ENCODE measurements around the gene LAMA3. TPM values are rescaled to one million over a fixed set of nuclear protein-coding genes. Genes with fewer than 3 reads are reported as not detected.
A peak's percentile ranks its signal among the peaks of the same experiment; 100 is the strongest.

Gene LAMA3
- total and polyA plus RNA-seq, 4 donors: 0.26 to 3.9 (median 0.37) TPM

- no peak for DNase-seq (ENCODE audit: low spot score)
- TF ChIP-seq MAX (IDR thresholded peaks at IDR 0.05) (no peak), RXRA (IDR thresholded peaks at IDR 0.05) (no peak), NR2F2 (IDR thresholded peaks at IDR 0.05) (no peak), YY1 (IDR thresholded peaks at IDR 0.05) (no peak), RAD21 (IDR thresholded peaks at IDR 0.05) (no peak), FOXA2 (IDR thresholded peaks at IDR 0.05) (no peak), HNF4A (conservative IDR thresholded peaks at IDR 0.05) (no peak), FOXA1 (IDR thresholded peaks at IDR 0.05) (no peak), GABPA (IDR thresholded peaks at IDR 0.05 in 1 of 2, conservative IDR thresholded peaks at IDR 0.05 in 1 of 2) (no peak), REST (IDR thresholded peaks at IDR 0.05) (no peak), SP1 (IDR thresholded peaks at IDR 0.05) (no peak)
Measured at GRCh38 chr18:23884681-23885375, 195.6 kb downstream of the LAMA3 start.

GRCh38 chr18:23885750-23886149 is 196.5 kb downstream of the LAMA3 start:
- H3K9ac ChIP-seq (ENCODE audit: low read depth in 1 of 2, low read length in 2 of 2): no peak overlapping the region
- no peak overlapping the region for H3K27ac ChIP-seq (ENCODE audit: low read depth in 1 of 2, low read length in 2 of 2)
- no peaks in the 10 kb centered on the region for H3K27me3 ChIP-seq (ENCODE audit: control insufficient read depth in 4 of 4, insufficient read depth in 4 of 4, low read length in 3 of 4)
- no peaks in the 10 kb centered on the region for H3K36me3 ChIP-seq (ENCODE audit: control insufficient read depth in 4 of 4, insufficient read depth in 3 of 4, low read depth in 1 of 4, low read length in 3 of 4)
- 69% methylated on average over 2 of the region's 2 CpGs for WGBS
- H3K4me3 ChIP-seq (ENCODE audit: low read depth in 1 of 3, low read length in 3 of 3): no peak overlapping the region
- no peak for DNase-seq (ENCODE audit: low spot score)
- peaks cover 0 to 10% (median 6%) of the 10 kb centered on the region in 4 donors for H3K4me1 ChIP-seq (ENCODE audit: control insufficient read depth in 4 of 4, insufficient read depth in 4 of 4, low read length in 3 of 4)
- TF ChIP-seq YY1 (IDR thresholded peaks at IDR 0.05) (no peak), JUND (IDR thresholded peaks at IDR 0.05) (peak in 1 of 2 donors; percentile 24)
- no peaks in the 10 kb centered on the region for H3K9me3 ChIP-seq (ENCODE audit: control insufficient read depth in 4 of 4, low read length in 3 of 4)

More at GRCh38 chr18:23884681-23885375, 195.6 kb downstream of the LAMA3 start:
- no peaks in the 10 kb centered on the region for H3K9me3 ChIP-seq (ENCODE audit: control insufficient read depth in 4 of 4, low read length in 3 of 4)
- H3K36me3 ChIP-seq (ENCODE audit: control insufficient read depth in 4 of 4, insufficient read depth in 3 of 4, low read depth in 1 of 4, low read length in 3 of 4): no peaks in the 10 kb centered on the region
- no peak overlapping the region for H3K9ac ChIP-seq (ENCODE audit: low read depth in 1 of 2, low read length in 2 of 2)
- 77% methylated on average over 13 of the region's 13 CpGs for WGBS
- peaks cover 0 to 10% (median 6%) of the 10 kb centered on the region in 4 donors for H3K4me1 ChIP-seq (ENCODE audit: control insufficient read depth in 4 of 4, insufficient read depth in 4 of 4, low read length in 3 of 4)
- no peaks in the 10 kb centered on the region for H3K27me3 ChIP-seq (ENCODE audit: control insufficient read depth in 4 of 4, insufficient read depth in 4 of 4, low read length in 3 of 4)
- H3K4me3 ChIP-seq (ENCODE audit: low read depth in 1 of 3, low read length in 3 of 3): no peak overlapping the region
- H3K27ac ChIP-seq (ENCODE audit: low read depth in 1 of 2, low read length in 2 of 2): no peak overlapping the region

GRCh38 chr18:23887035-23887434 is 197.8 kb downstream of the LAMA3 start:
- H3K27me3 ChIP-seq (ENCODE audit: control insufficient read depth in 4 of 4, insufficient read depth in 4 of 4, low read length in 3 of 4): no peaks in the 10 kb centered on the region
- no peak overlapping the region for H3K9ac ChIP-seq (ENCODE audit: low read depth in 1 of 2, low read length in 2 of 2)
- no peak for DNase-seq (ENCODE audit: low spot score)
- no peaks in the 10 kb centered on the region for H3K36me3 ChIP-seq (ENCODE audit: control insufficient read depth in 4 of 4, insufficient read depth in 3 of 4, low read depth in 1 of 4, low read length in 3 of 4)
- peaks cover 0 to 10% (median 6%) of the 10 kb centered on the region in 4 donors for H3K4me1 ChIP-seq (ENCODE audit: control insufficient read depth in 4 of 4, insufficient read depth in 4 of 4, low read length in 3 of 4)
- H3K9me3 ChIP-seq (ENCODE audit: control insufficient read depth in 4 of 4, low read length in 3 of 4): no peaks in the 10 kb centered on the region
- H3K27ac ChIP-seq (ENCODE audit: low read depth in 1 of 2, low read length in 2 of 2): no peak overlapping the region
- H3K4me3 ChIP-seq (ENCODE audit: low read depth in 1 of 3, low read length in 3 of 3): no peak overlapping the region
- 90% methylated on average over 3 of the region's 3 CpGs for WGBS
- TF ChIP-seq NR2F2 (IDR thresholded peaks at IDR 0.05): no peak
- no peak for TF ChIP-seq FOXA1 (IDR thresholded peaks at IDR 0.05)
- no peak for TF ChIP-seq HNF4G (IDR thresholded peaks at IDR 0.05)
- TF ChIP-seq JUND (IDR thresholded peaks at IDR 0.05): no peak
- no peak for TF ChIP-seq RXRA (IDR thresholded peaks at IDR 0.05)
- TF ChIP-seq ZBTB33 (IDR thresholded peaks at IDR 0.05): no peak
- no peak for TF ChIP-seq RAD21 (IDR thresholded peaks at IDR 0.05)
- TF ChIP-seq CTCF (IDR thresholded peaks at IDR 0.05; ENCODE audit: low read depth, low read length, missing input control): no peak
- TF ChIP-seq SP1 (IDR thresholded peaks at IDR 0.05): no peak
- TF ChIP-seq ATF3 (IDR thresholded peaks at IDR 0.05): no peak
- TF ChIP-seq MAX (IDR thresholded peaks at IDR 0.05): no peak
- TF ChIP-seq TAF1 (conservative IDR thresholded peaks at IDR 0.05): no peak
- TF ChIP-seq EGR1 (IDR thresholded peaks at IDR 0.05; ENCODE audit: low read depth in 2 of 2): no peak
- no peak for TF ChIP-seq YY1 (IDR thresholded peaks at IDR 0.05)
